Naive thymus-derived CD4-positive, alpha-beta T cell (primary cell): ENCODE measurements around the gene WDR93. TPM values are rescaled to one million over a fixed set of nuclear protein-coding genes. Genes with fewer than 3 reads are reported as not detected.
A peak's percentile ranks its signal among the peaks of the same experiment; 100 is the strongest.

Experiments
- ATAC-seq: fragments of 150-1000 bp; cut with Tn5 transposase; 2 replicates; pipeline ENCODE4 v1.10.0; 2021; ENCODE audit warnings: mild to moderate bottlenecking, moderate library complexity
- CTCF ChIA-PET: fragments of 350-600 bp; sonication (Branson Sonifier 250); formaldehyde crosslinking; loops from one replicate; lab custom pipeline; 2021; ENCODE audit warnings: antibody characterized with exemption; lab: Charles Lee
- POLR2A ChIA-PET: fragments of 350-600 bp; sonication (Branson Sonifier 250); formaldehyde crosslinking; loops from one replicate; lab custom pipeline; 2021; ENCODE audit warnings: antibody characterized with exemption, inconsistent platforms; lab: Charles Lee
- DNase-seq, 9 donors: peaks; one replicate each; pipeline versions ENCODE4 v3.0.0 to v3.0.0-alpha.2; 2020 to 2022; ENCODE audit warnings: mixed read lengths in 1 of 9
- H3K27ac ChIP-seq: one replicate; pipeline ENCODE4 v1.7.0; 2013; ENCODE audit warnings: mild to moderate bottlenecking, low read depth, low read length, moderate library complexity
- H3K27me3 ChIP-seq, 2 donors: one replicate each; pipeline ENCODE4 v1.7.0; 2013; ENCODE audit warnings: low read length in 2 of 2, mild to moderate bottlenecking in 2 of 2, moderate library complexity in 2 of 2; ENCODE audit not compliant: control insufficient read depth in 2 of 2, insufficient read depth in 2 of 2
- H3K36me3 ChIP-seq, 3 experiments: 1 replicate in 2 of 3; 2 replicates in 1 of 3; pipeline ENCODE4 v1.7.0; 2013; ENCODE audit warnings: low read length in 3 of 3, mild to moderate bottlenecking in 3 of 3, moderate library complexity in 1 of 3; ENCODE audit not compliant: insufficient read depth in 3 of 3, control insufficient read depth in 2 of 3
- H3K4me1 ChIP-seq, 2 donors: one replicate each; pipeline ENCODE4 v1.7.0; 2013; ENCODE audit warnings: low read length in 2 of 2, mild to moderate bottlenecking in 2 of 2, moderate library complexity in 1 of 2; ENCODE audit not compliant: control insufficient read depth in 2 of 2, insufficient read depth in 2 of 2
- H3K4me3 ChIP-seq: 2 replicates; pipeline ENCODE4 v1.7.0; 2013; ENCODE audit warnings: mild to moderate bottlenecking, low read length
- H3K9me3 ChIP-seq, 3 experiments: 1 replicate in 2 of 3; 2 replicates in 1 of 3; pipeline ENCODE4 v1.7.0; 2013; ENCODE audit warnings: low read length in 3 of 3; ENCODE audit not compliant: control insufficient read depth in 2 of 3
- H3K27ac Mint-ChIP-seq, 9 donors: one replicate each; pipeline ENCODE4 v1.8.0; 2020 to 2022; ENCODE audit warnings: mixed read lengths in 9 of 9, mild to moderate bottlenecking in 8 of 9, moderate library complexity in 5 of 9, inconsistent platforms in 2 of 9
- H3K27me3 Mint-ChIP-seq, 5 donors: one replicate each; pipeline ENCODE4 v1.8.0; 2021 to 2022; ENCODE audit warnings: mixed read lengths in 5 of 5, mild to moderate bottlenecking in 1 of 5
- H3K36me3 Mint-ChIP-seq, 5 donors: one replicate each; pipeline ENCODE4 v1.8.0; 2020 to 2022; ENCODE audit warnings: mixed read lengths in 5 of 5, mild to moderate bottlenecking in 3 of 5, inconsistent platforms in 1 of 5
- H3K4me1 Mint-ChIP-seq, 7 donors: one replicate each; pipeline ENCODE4 v1.8.0; 2020 to 2022; ENCODE audit warnings: mixed read lengths in 7 of 7, mild to moderate bottlenecking in 3 of 7, inconsistent platforms in 1 of 7
- H3K4me3 Mint-ChIP-seq, 10 donors: one replicate each; pipeline ENCODE4 v1.8.0; 2020 to 2022; ENCODE audit warnings: mild to moderate bottlenecking in 10 of 10, mixed read lengths in 10 of 10, moderate library complexity in 6 of 10, inconsistent platforms in 2 of 10
- H3K9me3 Mint-ChIP-seq, 11 donors: one replicate each; pipeline ENCODE4 v1.8.0; 2020 to 2022; ENCODE audit warnings: mixed read lengths in 11 of 11, mild to moderate bottlenecking in 4 of 11, inconsistent platforms in 1 of 11, moderate library complexity in 1 of 11
- intact Hi-C, 2 donors: fragments of 100-400 bp; cut with micrococcal nuclease; formaldehyde crosslinking; loops; one replicate each; pipeline ENCODE4 v1.15.1; 2023
- polyA plus RNA-seq, 2 donors: library from polyadenylated mRNA; unstranded; fragments of 300-500 nt; fragmentation: Illumina TruSeq; gene quantifications; one replicate each; pipeline ENCODE4 v1.2.3, GENCODE V29; 2021
- total RNA-seq, 6 experiments: library from RNA in 5 of 6; stranded (reverse) in 5 of 6; gene quantifications; 1 replicate in 5 of 6; 2 replicates in 1 of 6; pipeline ENCODE4 v1.2.3 and lab custom pipeline; 2021 to 2026

Gene WDR93
- total and polyA plus RNA-seq, 7 experiments from 2014 or later, result 0.27 TPM; not detected in 6

DNA sequence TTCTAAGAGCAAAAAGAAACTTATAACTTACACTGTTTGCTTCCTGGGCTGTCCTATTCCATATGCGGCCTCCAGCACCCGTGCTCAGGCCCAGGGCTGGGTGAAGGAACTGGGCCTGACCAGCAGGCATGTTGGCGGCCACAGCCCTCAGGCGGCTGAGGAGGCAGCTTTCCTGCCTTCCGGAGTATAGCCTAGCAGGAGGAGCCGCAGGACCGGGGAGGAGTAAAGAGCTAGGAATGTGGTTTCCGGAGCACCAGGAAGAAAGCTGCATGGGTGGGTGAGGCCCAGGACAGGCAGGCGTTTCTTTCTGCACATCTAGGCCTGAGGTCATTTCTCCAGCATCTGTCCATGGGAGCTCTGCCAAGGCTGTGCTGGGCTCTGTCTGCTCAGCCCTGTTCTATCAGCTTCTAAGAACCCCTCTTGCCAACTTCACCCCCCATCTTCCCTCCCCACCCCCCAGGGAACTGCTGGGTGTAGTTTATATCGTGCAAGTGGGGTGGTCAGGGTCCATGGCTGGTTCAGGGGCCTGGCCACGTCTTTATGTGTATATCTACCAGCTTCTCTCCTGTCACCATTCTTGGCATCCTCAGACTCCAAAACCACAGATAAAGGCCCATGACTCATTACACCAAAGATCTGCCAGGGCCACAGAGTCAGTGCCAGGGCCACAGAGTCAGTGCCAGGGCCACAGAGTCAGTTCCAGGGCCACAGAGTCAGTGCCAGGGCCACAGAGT, 27.6 kb upstream of the WDR93 start:
- ATAC-seq (no peak), DNase-seq (no peak)
- Mint-ChIP-seq H3K27me3 (peaks cover 18 to 54% (median 48%) of the 10 kb centered on the region in 5 donors), H3K36me3 (peaks cover 0 to 4% (median 0%) of the 10 kb centered on the region in 5 donors), H3K27ac (no peak overlapping the region), H3K4me1 (peaks cover 0 to 5% (median 0%) of the 10 kb centered on the region in 7 donors), H3K9me3 (no peaks in the 10 kb centered on the region), H3K4me3 (no peak overlapping the region)
- Histone ChIP-seq H3K36me3 (no peaks in the 10 kb centered on the region), H3K4me3 (no peak overlapping the region), H3K4me1 (no peaks in the 10 kb centered on the region), H3K9me3 (no peaks in the 10 kb centered on the region), H3K27me3 (no peaks in the 10 kb centered on the region), H3K27ac (no peak overlapping the region)
- intact Hi-C loops, result no loop called here
- ChIA-PET CTCF (no interaction called here), POLR2A (no interaction called here)

DNA sequence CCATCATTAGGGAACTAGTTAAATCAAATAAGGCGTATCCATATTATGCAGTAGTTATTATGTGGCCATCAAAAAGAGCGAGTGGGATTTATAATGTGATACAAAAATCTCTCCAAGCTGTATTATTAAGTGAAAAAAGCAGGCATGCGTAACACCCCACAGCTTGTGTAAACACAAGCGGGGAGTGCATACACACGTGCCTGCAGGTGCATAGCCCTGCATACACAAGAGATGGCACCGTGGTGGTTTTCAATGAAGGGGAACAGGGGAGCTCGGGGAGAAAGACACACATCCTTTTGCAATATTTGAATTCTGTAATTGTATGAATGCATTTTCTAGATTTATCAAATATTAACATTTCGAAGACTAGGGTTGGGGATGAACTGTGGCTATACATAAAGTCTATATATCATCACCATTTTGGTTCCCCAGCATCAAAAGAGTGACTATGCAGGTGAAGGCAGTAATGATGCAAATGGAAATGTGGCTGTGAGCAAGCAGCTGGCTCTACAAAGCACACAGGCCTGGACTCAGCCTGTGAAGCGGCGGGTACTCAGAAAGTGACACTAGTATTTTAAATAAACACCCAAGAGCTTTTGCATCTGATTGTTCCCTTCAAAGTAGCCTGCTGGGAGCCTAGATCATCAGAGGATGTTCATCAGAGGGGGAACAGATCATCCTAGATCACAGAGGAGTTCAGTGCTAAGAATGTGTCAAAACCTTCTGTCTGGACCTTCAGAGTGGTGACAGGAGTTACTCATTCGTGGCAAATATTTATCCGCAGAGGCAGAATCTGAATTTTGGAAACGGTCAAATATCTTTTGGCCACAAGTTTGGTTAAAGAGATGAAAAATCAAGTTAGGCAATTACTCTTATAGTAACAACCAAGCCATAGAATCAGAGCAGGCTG, 25.9 kb upstream of the WDR93 start:
- peaks cover 18 to 48% (median 44%) of the 10 kb centered on the region in 5 donors for H3K27me3 Mint-ChIP-seq
- POLR2A ChIA-PET, result interaction anchor here (0.5 kb wide), 1 partner anchor 153 kb away, joined by 4 read pairs; no protein-coding TSS in a partner anchor
- no peak for DNase-seq

DNA sequence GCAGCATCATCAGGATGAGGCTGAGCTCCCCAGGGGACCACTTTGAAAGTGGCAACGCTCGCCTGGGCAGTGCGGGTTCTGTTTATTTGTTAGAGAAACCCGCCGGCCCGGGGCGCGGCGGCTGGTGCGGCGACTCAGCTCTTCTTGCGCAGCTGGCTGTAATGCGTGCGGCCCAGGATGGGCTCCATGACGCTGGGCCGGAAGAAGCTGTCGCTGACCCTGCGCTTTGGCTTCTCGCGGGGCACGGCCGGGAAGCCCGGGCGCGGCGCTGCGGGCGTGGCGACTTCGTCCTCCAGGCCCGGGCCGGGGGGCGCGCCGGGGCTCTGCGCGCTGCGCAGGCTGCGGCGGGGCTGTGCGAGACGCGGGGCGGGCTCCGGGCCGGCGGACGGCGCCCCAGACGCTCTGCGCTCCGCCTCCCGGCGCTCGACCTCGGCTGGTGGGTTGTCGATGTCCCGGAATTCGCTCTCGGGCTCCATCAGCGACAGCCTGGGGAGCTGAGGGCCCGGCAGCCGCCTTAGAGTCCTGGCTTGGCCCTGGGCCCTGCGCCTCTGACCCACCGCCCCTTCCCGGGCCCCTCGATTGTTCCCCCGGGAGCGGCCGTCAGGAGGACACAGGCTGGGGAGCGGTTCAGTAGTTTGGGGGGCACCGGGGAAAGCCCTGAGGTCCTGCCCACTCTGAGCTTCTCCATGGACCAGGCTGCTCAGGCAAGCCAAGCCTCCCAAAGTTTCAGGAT, 25.0 kb upstream of the WDR93 start:
- H3K9me3 Mint-ChIP-seq, result no peaks in the 10 kb centered on the region
- H3K9me3 ChIP-seq, result no peaks in the 10 kb centered on the region
- POLR2A ChIA-PET, result no interaction called here

More for the DNA sequence above, 25.9 kb upstream of the WDR93 start:
- CTCF ChIA-PET, result no interaction called here
- Mint-ChIP-seq H3K27ac (no peak overlapping the region), H3K4me1 (peaks cover 0 to 5% (median 0%) of the 10 kb centered on the region in 7 donors), H3K36me3 (peaks cover 0 to 4% (median 0%) of the 10 kb centered on the region in 5 donors), H3K4me3 (peak overlapping the region in 9 of 10 donors; percentile 5 to 70 (median 27)), H3K9me3 (no peaks in the 10 kb centered on the region)
- H3K9me3 ChIP-seq, result no peaks in the 10 kb centered on the region
- no peak overlapping the region for H3K4me3 ChIP-seq
- H3K27ac ChIP-seq, result no peak overlapping the region
- no peaks in the 10 kb centered on the region for H3K27me3 ChIP-seq
- intact Hi-C loops, result no loop called here
- no peaks in the 10 kb centered on the region for H3K4me1 ChIP-seq
- ATAC-seq, result no peak
- no peaks in the 10 kb centered on the region for H3K36me3 ChIP-seq

DNA sequence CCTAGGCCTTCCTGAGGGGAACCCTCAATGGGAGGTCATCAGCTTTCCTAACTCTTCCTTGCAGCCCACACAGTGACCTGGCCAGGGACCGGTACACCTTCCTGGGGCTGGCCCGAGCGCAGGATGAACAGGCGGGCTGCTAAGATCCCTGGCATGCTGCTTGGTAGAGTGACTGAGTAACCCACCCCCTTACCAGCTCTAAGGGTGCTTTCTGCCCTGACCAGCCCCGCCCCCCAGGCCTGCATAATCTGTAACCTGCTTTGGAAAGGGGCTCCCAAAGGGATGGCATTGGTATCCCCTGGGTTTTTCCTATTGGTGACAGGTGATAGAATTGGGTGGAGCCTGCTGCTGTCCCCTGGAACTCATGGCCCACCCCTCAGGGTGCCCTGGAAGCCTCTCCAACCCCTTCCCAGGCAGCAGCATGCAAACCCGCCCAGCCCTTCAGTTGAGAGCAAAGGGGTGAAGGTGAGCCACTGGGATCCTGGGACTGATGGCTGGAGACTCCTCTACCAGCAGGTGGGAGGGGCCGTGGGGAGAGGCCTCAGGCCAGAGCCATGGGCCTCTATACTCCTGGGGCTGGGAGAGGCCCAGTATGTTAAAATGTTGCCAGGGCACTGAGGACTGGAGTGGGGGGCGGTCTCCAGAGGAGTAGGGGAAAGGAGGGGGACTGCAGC, 24.3 kb upstream of the WDR93 start:
- H3K27me3 Mint-ChIP-seq, result peaks cover 18 to 39% (median 29%) of the 10 kb centered on the region in 5 donors
- Histone ChIP-seq H3K36me3 (no peaks in the 10 kb centered on the region), H3K27me3 (no peaks in the 10 kb centered on the region), H3K4me1 (no peaks in the 10 kb centered on the region), H3K9me3 (no peaks in the 10 kb centered on the region), H3K4me3 (no peak overlapping the region), H3K27ac (no peak overlapping the region)
- no peak overlapping the region for H3K27ac Mint-ChIP-seq
- intact Hi-C loops, result no loop called here
- ChIA-PET POLR2A (no interaction called here), CTCF (no interaction called here)
- no peaks in the 10 kb centered on the region for H3K9me3 Mint-ChIP-seq
- ATAC-seq, result no peak
- peaks cover 0 to 5% (median 4%) of the 10 kb centered on the region in 7 donors for H3K4me1 Mint-ChIP-seq
- no peak for DNase-seq
- peak overlapping the region in 2 of 10 donors; percentile 19 to 35 for H3K4me3 Mint-ChIP-seq
- H3K36me3 Mint-ChIP-seq, result peaks cover 0 to 4% (median 0%) of the 10 kb centered on the region in 5 donors

More for the DNA sequence above, 25.0 kb upstream of the WDR93 start:
- intact Hi-C loops, result no loop called here
- Mint-ChIP-seq H3K36me3 (peaks cover 0 to 4% (median 0%) of the 10 kb centered on the region in 5 donors), H3K4me1 (peaks cover 0 to 5% (median 3%) of the 10 kb centered on the region in 7 donors), H3K27ac (no peak overlapping the region), H3K27me3 (peaks cover 18 to 40% (median 36%) of the 10 kb centered on the region in 5 donors), H3K4me3 (peak overlapping the region in 2 of 10 donors; percentile 19 to 35)
- ATAC-seq, result peak; percentile 31
- no peak overlapping the region for H3K27ac ChIP-seq
- no peaks in the 10 kb centered on the region for H3K36me3 ChIP-seq
- H3K27me3 ChIP-seq, result no peaks in the 10 kb centered on the region
- peak in 1 of 9 donors; percentile 34 for DNase-seq
- no peaks in the 10 kb centered on the region for H3K4me1 ChIP-seq
- CTCF ChIA-PET, result no interaction called here
- H3K4me3 ChIP-seq, result no peak overlapping the region

DNA sequence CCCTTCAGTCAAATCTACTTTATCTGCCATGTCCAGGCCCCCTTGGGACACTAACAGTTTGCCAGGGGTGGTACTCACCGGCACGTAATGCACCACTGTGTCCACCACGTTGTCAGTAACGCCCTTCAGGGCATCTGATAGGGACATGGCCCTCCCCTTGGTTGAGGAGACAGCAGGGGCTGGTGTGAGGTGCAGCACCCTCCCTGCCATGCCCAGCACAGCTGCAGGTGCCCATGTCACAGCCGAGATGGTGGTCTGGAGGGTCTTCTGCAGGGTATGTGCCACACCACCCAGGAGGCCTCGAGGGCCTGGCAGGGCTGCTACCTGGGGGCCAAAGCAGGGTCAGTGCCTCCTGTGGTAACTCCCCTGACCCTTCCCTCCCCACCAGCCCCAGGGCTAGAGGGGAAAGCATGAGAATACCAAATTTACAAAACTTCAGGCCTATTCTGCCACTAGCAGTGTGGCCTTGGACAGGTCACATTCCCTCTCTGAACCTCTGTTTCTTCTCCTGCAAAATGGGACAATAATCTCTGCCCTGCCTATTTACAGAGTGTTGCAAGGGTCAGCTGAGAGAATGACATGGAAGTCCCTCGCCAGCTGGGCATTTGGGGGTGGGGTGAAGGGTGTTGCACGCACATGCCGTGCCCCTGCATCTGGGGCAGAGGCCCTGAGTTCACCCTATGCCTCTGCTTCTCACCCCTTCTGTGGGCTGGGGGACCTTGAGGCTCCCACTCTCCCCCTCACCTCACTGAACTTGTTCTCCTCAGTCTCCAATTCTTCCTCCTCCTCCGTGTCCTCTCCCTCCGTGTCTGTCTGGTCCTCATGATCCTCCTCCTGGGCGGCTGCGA, 23.5 kb upstream of the WDR93 start:
- Mint-ChIP-seq H3K27me3 (peaks cover 17 to 38% (median 27%) of the 10 kb centered on the region in 5 donors), H3K4me1 (peaks cover 0 to 5% (median 4%) of the 10 kb centered on the region in 7 donors), H3K27ac (no peak overlapping the region), H3K36me3 (peaks cover 0 to 4% (median 0%) of the 10 kb centered on the region in 5 donors), H3K4me3 (peak overlapping the region in 1 of 10 donors; percentile 26), H3K9me3 (no peaks in the 10 kb centered on the region)
- ChIA-PET CTCF (no interaction called here), POLR2A (no interaction called here)
- no peak overlapping the region for H3K27ac ChIP-seq
- DNase-seq (no peak), ATAC-seq (no peak)
- H3K27me3 ChIP-seq, result no peaks in the 10 kb centered on the region
- H3K9me3 ChIP-seq, result no peaks in the 10 kb centered on the region
- H3K36me3 ChIP-seq, result no peaks in the 10 kb centered on the region
- no peak overlapping the region for H3K4me3 ChIP-seq
- no peaks in the 10 kb centered on the region for H3K4me1 ChIP-seq
- intact Hi-C loops, result no loop called here
